ENCODE results near the gene HOXB8. TPM values are rescaled to one million over a fixed set of nuclear protein-coding genes. Genes with fewer than 3 reads are reported as not detected.

HOXB8 gene
- total RNA-seq, 4 donors from 2014 or later = 0.27 to 3.9 TPM; not detected in 2

DNA sequence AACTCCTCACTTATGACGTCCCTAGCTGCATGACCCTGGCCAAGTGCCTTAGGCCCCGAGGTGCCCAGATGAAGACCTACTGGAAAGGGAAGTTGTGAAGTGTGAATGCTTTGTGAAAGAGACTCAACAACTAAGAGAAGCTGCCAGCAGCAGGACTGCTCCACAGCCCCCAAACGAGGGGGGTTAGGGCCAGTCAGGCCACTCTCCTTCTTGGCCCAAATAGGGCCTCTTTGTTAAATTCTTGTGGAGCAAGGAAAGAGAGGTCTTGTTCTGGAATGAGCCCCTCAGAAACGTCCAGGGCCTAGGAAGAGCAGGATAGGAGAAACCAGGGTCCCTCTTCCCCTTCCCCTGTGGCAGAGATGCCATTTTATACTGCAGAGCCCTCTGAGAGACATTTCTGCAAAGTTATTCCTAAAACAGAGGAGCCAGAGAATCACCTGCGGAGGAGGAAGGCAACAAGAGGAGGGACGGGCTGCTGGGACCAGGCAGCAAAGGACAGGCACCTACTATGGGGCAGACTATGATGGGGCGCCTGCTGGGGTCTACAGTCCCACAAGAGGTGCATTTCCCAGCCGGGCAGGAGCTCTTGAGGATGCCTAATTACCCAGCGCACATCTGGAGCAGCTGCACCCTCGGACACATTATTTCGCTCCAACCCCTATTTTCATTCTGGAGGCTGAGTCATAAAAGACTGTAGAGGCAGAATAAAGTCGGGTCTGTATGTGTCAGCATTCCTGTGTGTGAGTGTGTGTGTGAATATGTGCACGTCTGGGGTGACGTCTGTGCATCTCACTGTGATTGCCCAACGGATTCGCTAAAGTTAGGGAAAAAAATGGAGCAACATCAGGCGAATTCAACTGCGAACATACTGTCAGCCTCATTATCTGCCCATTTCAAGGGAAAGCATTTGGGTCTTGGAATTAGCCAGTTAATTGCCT, 22.5 kb upstream of the HOXB8 start:
- no peak overlapping the region for H3K4me3 ChIP-seq
- ATAC-seq = no peak
- no peak overlapping the region for H3K27ac ChIP-seq
- TF ChIP-seq POLR2A (IDR thresholded peaks at IDR 0.05) (no peak), POLR2AphosphoS5 (IDR thresholded peaks at IDR 0.05) (no peak), EP300 (IDR thresholded peaks at IDR 0.05) (no peak)
- TF ChIP-seq, protein P1, sequence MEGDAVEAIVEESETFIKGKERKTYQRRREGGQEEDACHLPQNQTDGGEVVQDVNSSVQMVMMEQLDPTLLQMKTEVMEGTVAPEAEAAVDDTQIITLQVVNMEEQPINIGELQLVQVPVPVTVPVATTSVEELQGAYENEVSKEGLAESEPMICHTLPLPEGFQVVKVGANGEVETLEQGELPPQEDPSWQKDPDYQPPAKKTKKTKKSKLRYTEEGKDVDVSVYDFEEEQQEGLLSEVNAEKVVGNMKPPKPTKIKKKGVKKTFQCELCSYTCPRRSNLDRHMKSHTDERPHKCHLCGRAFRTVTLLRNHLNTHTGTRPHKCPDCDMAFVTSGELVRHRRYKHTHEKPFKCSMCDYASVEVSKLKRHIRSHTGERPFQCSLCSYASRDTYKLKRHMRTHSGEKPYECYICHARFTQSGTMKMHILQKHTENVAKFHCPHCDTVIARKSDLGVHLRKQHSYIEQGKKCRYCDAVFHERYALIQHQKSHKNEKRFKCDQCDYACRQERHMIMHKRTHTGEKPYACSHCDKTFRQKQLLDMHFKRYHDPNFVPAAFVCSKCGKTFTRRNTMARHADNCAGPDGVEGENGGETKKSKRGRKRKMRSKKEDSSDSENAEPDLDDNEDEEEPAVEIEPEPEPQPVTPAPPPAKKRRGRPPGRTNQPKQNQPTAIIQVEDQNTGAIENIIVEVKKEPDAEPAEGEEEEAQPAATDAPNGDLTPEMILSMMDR (IDR thresholded peaks at IDR 0.05) = no peak
- peaks cover 0 to 4% (median 0%) of the 10 kb centered on the region in 3 donors for H3K9me3 ChIP-seq
- 19 to 22% methylated on average over 15 of the region's 18 CpGs for WGBS, 2 donors (ENCODE audit: low coverage in 1 of 2)
- H3K36me3 ChIP-seq = no peaks in the 10 kb centered on the region
- peaks cover 0 to 28% (median 0%) of the 10 kb centered on the region in 3 donors for H3K4me1 ChIP-seq
- peaks cover 100% of the 10 kb centered on the region for H3K27me3 ChIP-seq

DNA sequence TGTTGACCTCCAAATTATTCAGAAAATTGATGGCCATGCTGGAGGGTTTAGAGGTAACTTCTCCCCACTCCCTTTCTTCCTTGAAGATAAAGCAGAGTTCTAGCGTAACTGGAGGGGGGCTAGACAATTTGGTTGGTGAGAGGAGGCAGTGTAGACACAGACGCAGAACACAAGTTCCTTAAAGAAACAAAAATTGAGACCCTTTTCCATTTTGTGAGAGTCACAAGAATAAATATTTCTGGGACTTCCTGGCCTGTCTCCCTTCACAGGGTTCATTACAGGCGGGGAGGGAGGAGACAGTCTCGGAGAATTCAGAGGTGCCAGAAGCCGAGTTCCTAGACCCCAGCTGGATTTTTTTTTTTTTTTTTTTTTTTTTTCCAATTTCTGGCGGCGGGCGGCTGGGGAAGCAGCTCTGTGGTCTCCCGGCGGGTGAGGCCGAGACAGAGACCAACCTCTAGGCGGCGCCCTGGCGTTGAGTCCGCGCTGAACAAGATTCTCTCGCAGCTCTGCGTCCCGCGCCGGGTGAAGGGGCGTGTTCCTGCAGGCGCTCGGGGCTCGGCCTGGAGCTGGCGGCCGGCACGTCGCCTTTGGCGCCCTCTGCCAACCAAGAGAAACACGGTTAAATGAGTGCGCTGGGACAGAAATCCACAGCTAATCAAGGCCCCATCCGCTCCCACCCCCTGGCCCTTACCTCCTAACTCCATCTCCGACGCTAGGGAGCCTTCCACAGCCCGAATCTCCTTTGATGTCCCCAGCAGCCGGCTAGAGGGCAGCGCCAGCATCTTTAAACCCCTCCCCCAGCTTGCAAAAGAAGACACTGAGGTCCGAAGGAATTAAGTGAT, 21.3 kb upstream of the HOXB8 start:
- ATAC-seq = peak; percentile 62
- peaks cover 100% of the 10 kb centered on the region for H3K27me3 ChIP-seq

DNA sequence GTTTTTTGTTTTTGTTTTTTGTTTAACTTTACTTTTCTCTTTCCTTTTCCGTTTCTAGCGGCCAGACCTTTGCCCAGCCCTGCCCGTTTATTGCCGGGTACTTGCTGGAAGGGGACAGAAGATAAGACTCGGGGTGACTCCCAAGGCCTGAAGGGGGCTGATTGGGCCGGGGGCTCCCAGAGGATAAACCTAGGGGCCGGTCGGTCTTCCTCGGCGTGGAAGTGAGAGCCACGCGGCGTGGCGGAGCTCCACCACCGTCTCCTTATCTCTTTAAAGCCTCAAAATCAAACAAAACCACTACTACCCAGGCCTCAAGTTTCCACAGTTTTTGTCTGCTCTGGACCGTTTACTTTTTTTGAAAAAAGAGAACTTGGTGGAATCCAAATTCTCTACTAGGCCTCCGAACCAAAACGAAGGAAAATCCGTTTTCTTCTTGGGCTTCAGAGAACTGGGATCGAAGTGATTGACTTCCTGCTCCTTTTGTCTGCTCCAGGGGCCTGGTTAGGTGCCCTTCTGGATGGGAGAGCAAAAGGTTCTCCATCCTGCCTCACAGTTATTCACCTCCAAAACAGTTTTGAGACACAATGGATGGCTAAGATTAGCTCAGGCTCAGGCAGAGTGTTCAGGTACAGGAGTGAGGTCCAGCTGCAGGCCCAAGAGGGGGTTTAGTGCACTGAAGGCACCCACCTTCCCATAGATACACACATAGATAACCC, 19.6 kb upstream of the HOXB8 start:
- TF ChIP-seq POLR2AphosphoS5 (IDR thresholded peaks at IDR 0.05) (no peak), POLR2A (IDR thresholded peaks at IDR 0.05) (no peak), EP300 (IDR thresholded peaks at IDR 0.05) (no peak)
- TF ChIP-seq, protein P1 (IDR thresholded peaks at IDR 0.05) = no peak
- no peak for ATAC-seq
- Histone ChIP-seq H3K4me1 (peaks cover 0 to 20% (median 0%) of the 10 kb centered on the region in 3 donors), H3K27ac (no peak overlapping the region), H3K4me3 (no peak overlapping the region), H3K27me3 (peaks cover 100% of the 10 kb centered on the region), H3K36me3 (no peaks in the 10 kb centered on the region), H3K9me3 (peaks cover 0 to 4% (median 0%) of the 10 kb centered on the region in 3 donors)
- WGBS, 2 donors (ENCODE audit: low coverage in 1 of 2) = 0 to 22% methylated on average over 1 to 20 of the region's 20 CpGs

More for the DNA sequence above, 21.3 kb upstream of the HOXB8 start:
- Histone ChIP-seq H3K9me3 (peaks cover 0 to 4% (median 0%) of the 10 kb centered on the region in 3 donors), H3K4me1 (peaks cover 0 to 20% (median 0%) of the 10 kb centered on the region in 3 donors), H3K36me3 (no peaks in the 10 kb centered on the region), H3K4me3 (no peak overlapping the region), H3K27ac (no peak overlapping the region)
- TF ChIP-seq POLR2AphosphoS5 (IDR thresholded peaks at IDR 0.05) (no peak), POLR2A (IDR thresholded peaks at IDR 0.05) (no peak), EP300 (IDR thresholded peaks at IDR 0.05) (no peak)
- TF ChIP-seq, protein P1 (IDR thresholded peaks at IDR 0.05) = peak in 2 of 4 experiments; percentile 27 to 43
- WGBS, 2 donors (ENCODE audit: low coverage in 1 of 2) = 17 to 26% methylated on average over 4 to 5 of the region's 39 CpGs

DNA sequence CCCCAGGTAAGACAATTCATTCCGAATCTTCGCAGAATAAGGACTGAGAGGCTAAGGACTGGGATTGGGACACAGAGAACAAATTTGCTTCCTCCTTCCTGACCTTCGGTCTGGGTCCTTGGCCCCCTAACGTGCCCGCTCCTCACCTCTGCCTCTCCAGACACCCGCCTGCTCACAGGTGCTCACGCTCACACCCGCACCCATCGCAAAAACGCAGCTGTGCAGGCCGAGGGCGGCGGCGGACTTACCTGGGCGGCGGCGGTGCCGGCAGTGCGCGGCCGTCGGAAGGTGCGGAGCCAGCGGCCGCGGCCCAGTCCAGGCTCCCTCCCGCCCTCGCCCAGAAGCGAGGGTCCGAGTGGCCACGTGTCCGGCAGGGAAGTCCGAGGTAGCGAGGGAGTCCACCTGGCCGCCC, 18.2 kb upstream of the HOXB8 start:
- Histone ChIP-seq H3K4me3 (no peak overlapping the region), H3K4me1 (peaks cover 0 to 20% (median 0%) of the 10 kb centered on the region in 3 donors), H3K27ac (no peak overlapping the region), H3K36me3 (no peaks in the 10 kb centered on the region), H3K9me3 (peaks cover 0 to 4% (median 0%) of the 10 kb centered on the region in 3 donors), H3K27me3 (peaks cover 100% of the 10 kb centered on the region)
- 0 to 6% methylated on average over 2 to 7 of the region's 35 CpGs for WGBS, 2 donors (ENCODE audit: low coverage in 1 of 2)
- TF ChIP-seq POLR2AphosphoS5 (IDR thresholded peaks at IDR 0.05) (no peak), EP300 (IDR thresholded peaks at IDR 0.05) (no peak), POLR2A (IDR thresholded peaks at IDR 0.05) (no peak)
- TF ChIP-seq, protein P1 (IDR thresholded peaks at IDR 0.05) = no peak
- ATAC-seq = no peak
